ENCODE data around the gene ACTL6A.

Gene ACTL6A

GRCh38 chr3:179580992-179581391 is 18.3 kb downstream of the ACTL6A start:
- H3K4me3 ChIP-seq (ENCODE audit: control insufficient read depth, low read depth, low read length), result no peak overlapping the region
- no peak for DNase-seq (ENCODE audit: low read depth)
- TF ChIP-seq, protein P1, sequence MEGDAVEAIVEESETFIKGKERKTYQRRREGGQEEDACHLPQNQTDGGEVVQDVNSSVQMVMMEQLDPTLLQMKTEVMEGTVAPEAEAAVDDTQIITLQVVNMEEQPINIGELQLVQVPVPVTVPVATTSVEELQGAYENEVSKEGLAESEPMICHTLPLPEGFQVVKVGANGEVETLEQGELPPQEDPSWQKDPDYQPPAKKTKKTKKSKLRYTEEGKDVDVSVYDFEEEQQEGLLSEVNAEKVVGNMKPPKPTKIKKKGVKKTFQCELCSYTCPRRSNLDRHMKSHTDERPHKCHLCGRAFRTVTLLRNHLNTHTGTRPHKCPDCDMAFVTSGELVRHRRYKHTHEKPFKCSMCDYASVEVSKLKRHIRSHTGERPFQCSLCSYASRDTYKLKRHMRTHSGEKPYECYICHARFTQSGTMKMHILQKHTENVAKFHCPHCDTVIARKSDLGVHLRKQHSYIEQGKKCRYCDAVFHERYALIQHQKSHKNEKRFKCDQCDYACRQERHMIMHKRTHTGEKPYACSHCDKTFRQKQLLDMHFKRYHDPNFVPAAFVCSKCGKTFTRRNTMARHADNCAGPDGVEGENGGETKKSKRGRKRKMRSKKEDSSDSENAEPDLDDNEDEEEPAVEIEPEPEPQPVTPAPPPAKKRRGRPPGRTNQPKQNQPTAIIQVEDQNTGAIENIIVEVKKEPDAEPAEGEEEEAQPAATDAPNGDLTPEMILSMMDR (IDR thresholded peaks at IDR 0.05; ENCODE audit: control insufficient read depth, insufficient read depth, low read depth, low read length, missing control alignments), result no peak

DNA sequence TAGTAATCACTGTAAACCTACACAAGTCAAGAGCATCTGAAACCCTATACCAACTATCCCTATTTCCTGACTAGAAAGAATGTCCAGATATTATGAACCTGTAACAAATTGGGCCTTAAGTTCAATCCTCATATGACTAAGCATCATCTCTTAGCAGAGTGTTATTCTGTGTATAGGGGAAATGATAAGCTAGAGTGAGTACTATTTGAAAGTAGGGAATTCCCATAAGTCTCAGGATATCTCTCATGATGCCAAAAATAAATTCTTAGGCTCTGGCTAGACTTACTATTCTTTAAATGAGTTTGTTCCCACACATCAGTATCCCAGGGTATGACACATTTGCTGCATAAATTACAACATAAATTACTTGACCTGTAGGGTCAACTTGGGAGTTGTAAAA is 26.4 kb downstream of the ACTL6A start:
- no peak for DNase-seq (ENCODE audit: low read depth)
- H3K4me3 ChIP-seq (ENCODE audit: control insufficient read depth, low read depth, low read length), result no peak overlapping the region

DNA sequence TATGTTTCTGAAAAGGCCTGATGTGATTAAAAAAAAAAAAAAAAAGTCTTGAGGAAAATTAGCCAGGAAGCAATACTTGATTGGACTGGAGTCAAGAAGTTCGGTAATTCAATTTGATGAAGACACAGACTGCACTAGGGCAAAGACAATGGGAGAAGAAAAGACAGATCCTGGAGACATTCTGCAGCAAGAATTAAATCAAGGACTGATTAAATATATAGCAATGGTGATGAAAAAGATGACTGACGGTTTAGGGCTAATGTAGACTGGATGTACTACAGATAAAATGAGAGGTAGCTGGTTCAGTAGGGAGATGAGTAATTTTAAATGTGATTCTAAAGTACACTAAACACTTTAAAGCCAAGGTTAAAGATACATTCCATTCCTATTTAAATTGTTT is 27.9 kb downstream of the ACTL6A start:
- TF ChIP-seq, protein P1 (IDR thresholded peaks at IDR 0.05; ENCODE audit: control insufficient read depth, insufficient read depth, low read depth, low read length, missing control alignments), result no peak
- H3K4me3 ChIP-seq (ENCODE audit: control insufficient read depth, low read depth, low read length), result no peak overlapping the region
- DNase-seq (ENCODE audit: low read depth), result no peak

More for the DNA sequence above, 26.4 kb downstream of the ACTL6A start:
- TF ChIP-seq, protein P1 (IDR thresholded peaks at IDR 0.05; ENCODE audit: control insufficient read depth, insufficient read depth, low read depth, low read length, missing control alignments), result no peak

DNA sequence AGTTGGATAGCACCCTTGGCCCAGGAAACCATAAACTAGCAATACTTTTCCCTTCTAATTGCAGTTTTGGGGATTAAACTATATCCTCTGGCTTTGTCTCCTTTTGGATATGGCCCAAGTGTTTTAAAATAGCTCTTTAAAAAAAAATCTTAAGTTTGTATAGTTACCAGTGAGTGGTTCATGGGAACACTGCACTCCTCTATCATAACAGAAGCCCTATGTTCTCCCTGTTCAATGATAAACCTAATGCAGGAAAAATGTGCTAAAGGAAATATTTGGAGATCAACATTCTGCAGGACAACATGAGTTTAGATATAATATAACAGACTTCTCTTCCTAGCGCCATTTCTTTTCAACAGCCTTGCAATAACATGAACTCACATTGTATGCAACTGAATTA is 28.6 kb downstream of the ACTL6A start:
- TF ChIP-seq, protein P1 (IDR thresholded peaks at IDR 0.05; ENCODE audit: control insufficient read depth, insufficient read depth, low read depth, low read length, missing control alignments), result no peak
- no peak for DNase-seq (ENCODE audit: low read depth)
- H3K4me3 ChIP-seq (ENCODE audit: control insufficient read depth, low read depth, low read length), result no peak overlapping the region

GRCh38 chr3:179599531-179599930 is 36.8 kb downstream of the ACTL6A start:
- no peak for DNase-seq (ENCODE audit: low read depth)
- no peak overlapping the region for H3K4me3 ChIP-seq (ENCODE audit: control insufficient read depth, low read depth, low read length)
- TF ChIP-seq, protein P1 (IDR thresholded peaks at IDR 0.05; ENCODE audit: control insufficient read depth, insufficient read depth, low read depth, low read length, missing control alignments), result no peak

DNA sequence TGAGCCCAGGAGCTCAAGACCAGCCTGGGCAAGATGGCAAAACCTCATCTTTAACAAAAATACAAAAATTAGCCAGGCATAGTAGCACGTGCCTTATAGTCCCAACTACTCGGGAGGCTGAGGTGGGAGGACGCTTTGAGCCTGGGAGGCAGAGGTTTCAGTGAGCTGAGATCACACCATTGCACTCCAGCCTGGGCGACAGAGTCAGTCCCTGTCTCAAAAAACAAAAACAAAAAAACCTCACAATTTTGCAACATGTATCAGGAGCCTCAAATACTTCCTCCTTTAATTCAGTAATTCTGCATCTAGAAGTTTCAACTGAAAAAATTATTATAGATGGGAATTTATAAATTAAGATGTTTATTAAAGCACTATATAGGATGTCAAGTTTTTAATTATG is 40.6 kb downstream of the ACTL6A start:
- TF ChIP-seq, protein P1 (IDR thresholded peaks at IDR 0.05; ENCODE audit: control insufficient read depth, insufficient read depth, low read depth, low read length, missing control alignments), result no peak
- H3K4me3 ChIP-seq (ENCODE audit: control insufficient read depth, low read depth, low read length), result no peak overlapping the region; the same call in 1 of the 2 replicates

DNA sequence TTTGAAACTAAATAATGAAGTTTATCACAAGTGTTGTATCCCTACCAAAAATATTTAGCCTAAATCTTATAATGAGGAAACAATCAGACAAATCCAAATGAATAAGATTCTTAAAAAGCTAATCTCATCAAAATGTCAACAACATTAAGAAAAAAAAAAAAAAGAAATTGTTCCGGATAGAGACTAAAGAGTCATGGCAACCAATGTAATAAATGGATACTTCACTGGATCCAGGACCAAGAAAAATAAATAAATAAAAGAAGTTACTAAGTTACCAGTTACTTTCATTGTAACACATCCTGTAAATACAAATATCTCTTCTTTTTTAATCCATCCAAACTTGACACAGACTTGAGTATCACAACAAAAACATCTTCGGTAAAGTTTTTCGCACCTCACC is 41.1 kb downstream of the ACTL6A start:
- TF ChIP-seq, protein P1 (IDR thresholded peaks at IDR 0.05; ENCODE audit: control insufficient read depth, insufficient read depth, low read depth, low read length, missing control alignments), result no peak
- H3K4me3 ChIP-seq (ENCODE audit: control insufficient read depth, low read depth, low read length), result peak overlapping the region; percentile 92
- DNase-seq (ENCODE audit: low read depth), result no peak

More for the DNA sequence above, 40.6 kb downstream of the ACTL6A start:
- no peak for DNase-seq (ENCODE audit: low read depth)
